Measurements from ENCODE around the gene TUG1.

- TF ChIP-seq TAF1 (IDR thresholded peaks at IDR 0.05; ENCODE audit: low read depth) = no peak
- TF ChIP-seq CREB1 (IDR thresholded peaks at IDR 0.05; ENCODE audit: low read depth) = no peak
- TF ChIP-seq EP300 (IDR thresholded peaks at IDR 0.05; ENCODE audit: borderline replicate concordance) = no peak
- no peak for TF ChIP-seq RAD21 (IDR thresholded peaks at IDR 0.05; ENCODE audit: low read depth)
- TF ChIP-seq TEAD4 (IDR thresholded peaks at IDR 0.05) = no peak
- no peak for TF ChIP-seq USF1 (IDR thresholded peaks at IDR 0.05)
- TF ChIP-seq MAX (IDR thresholded peaks at IDR 0.05) = no peak
- no peak for TF ChIP-seq EGR1 (IDR thresholded peaks at IDR 0.05)
- TF ChIP-seq NFIC (IDR thresholded peaks at IDR 0.05) = no peak
- TF ChIP-seq REST (IDR thresholded peaks at IDR 0.05; ENCODE audit: low read depth) = no peak
- no peak for TF ChIP-seq ZBTB7A (IDR thresholded peaks at IDR 0.05; ENCODE audit: low read depth)
- no peak for TF ChIP-seq CEBPB (IDR thresholded peaks at IDR 0.05)
- no peak for TF ChIP-seq YY1 (IDR thresholded peaks at IDR 0.05; ENCODE audit: low read depth)
- no peak for TF ChIP-seq TCF12 (IDR thresholded peaks at IDR 0.05; ENCODE audit: low read depth)
These were observed 38.8 kb upstream of the TUG1 start for GRCh38 chr22:30930228-30930627.

Measured in Ishikawa (cell line).